ES-I3 (cell line): ENCODE measurements around the gene SOD3.

ENCODE experiments used
- H3K36me3 ChIP-seq: 2 replicates; pipeline ENCODE4 v1.6.1; 2013; ENCODE audit warnings: mild to moderate bottlenecking, low read length, control low read depth, moderate library complexity; ENCODE audit not compliant: insufficient read depth
- H3K4me1 ChIP-seq: 2 replicates; pipeline ENCODE4 v1.6.1; 2013; ENCODE audit warnings: mild to moderate bottlenecking, control low read depth, low read length; ENCODE audit not compliant: insufficient read depth
- H3K9ac ChIP-seq: 2 replicates; pipeline ENCODE4 v1.6.1; 2013; ENCODE audit warnings: low read depth, mild to moderate bottlenecking, low read length, moderate library complexity
- H3K9me3 ChIP-seq: 2 replicates; pipeline ENCODE4 v1.6.1; 2013; ENCODE audit warnings: mild to moderate bottlenecking, low read length, moderate library complexity; ENCODE audit not compliant: control insufficient read depth, insufficient read depth

The SOD3 gene

GRCh38 chr4:24769571-24769970, 25.8 kb upstream of the SOD3 start:
- no peak overlapping the region for H3K9ac ChIP-seq
- peaks cover 12% of the 10 kb centered on the region; the same call in 1 of the 2 replicates for H3K4me1 ChIP-seq
- no peaks in the 10 kb centered on the region for H3K9me3 ChIP-seq
- no peaks in the 10 kb centered on the region for H3K36me3 ChIP-seq

DNA sequence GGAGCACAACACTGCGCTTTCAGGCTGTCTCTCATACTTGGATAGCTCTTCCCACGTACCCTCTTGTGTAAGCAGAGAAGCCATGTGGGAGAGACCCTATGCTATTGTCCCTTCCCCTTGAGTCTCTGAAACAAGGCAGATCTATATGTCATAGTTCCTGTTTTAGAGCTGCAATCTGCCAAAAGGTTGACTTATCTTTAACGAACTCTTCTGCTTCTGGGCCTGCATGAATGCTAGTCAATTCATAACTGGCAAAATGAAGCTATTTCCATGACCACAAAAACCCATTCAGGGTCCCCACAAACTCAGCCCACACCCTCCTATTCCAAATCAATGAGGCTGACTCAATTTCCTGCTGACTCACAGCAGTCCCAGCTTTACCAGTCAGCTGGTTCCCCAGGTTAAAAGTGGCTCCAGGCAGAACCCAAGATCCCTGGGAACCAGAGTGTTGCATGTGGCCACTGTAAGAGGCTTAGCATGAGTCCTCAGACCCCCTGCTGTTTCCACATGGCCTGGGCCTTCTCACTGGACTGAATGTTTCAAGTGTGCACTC, 25.3 kb upstream of the SOD3 start:
- Histone ChIP-seq H3K9me3 (no peaks in the 10 kb centered on the region), H3K4me1 (peaks cover 12% of the 10 kb centered on the region; the same call in 1 of the 2 replicates), H3K9ac (no peak overlapping the region), H3K36me3 (no peaks in the 10 kb centered on the region)

DNA sequence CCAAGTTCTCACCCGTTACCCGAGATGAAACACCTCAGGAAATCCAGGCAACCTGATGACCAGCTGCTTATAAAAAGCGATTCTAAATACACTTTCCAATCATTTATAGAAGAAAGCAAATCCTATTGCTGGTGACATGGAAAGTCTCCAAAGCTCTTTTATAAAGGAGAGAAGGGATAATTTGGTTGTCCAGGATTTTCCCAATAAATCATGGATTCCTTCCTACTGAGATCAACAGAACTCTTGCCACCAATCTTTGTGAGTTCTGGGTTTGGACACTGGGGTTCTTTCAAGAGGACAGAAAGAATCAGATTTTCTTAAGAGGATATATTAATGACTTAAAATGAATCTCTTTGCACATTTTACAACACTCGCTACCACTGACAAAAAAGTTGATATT, 24.7 kb upstream of the SOD3 start:
- Histone ChIP-seq H3K9ac (no peak overlapping the region), H3K36me3 (no peaks in the 10 kb centered on the region), H3K4me1 (peaks cover 12% of the 10 kb centered on the region; the same call in 1 of the 2 replicates), H3K9me3 (no peaks in the 10 kb centered on the region)

- H3K9me3 ChIP-seq = no peaks in the 10 kb centered on the region
- no peaks in the 10 kb centered on the region for H3K36me3 ChIP-seq
- no peak overlapping the region for H3K9ac ChIP-seq
- peaks cover 12% of the 10 kb centered on the region; the same call in 1 of the 2 replicates for H3K4me1 ChIP-seq
Observed at GRCh38 chr4:24771241-24771640, 24.1 kb upstream of the SOD3 start.

DNA sequence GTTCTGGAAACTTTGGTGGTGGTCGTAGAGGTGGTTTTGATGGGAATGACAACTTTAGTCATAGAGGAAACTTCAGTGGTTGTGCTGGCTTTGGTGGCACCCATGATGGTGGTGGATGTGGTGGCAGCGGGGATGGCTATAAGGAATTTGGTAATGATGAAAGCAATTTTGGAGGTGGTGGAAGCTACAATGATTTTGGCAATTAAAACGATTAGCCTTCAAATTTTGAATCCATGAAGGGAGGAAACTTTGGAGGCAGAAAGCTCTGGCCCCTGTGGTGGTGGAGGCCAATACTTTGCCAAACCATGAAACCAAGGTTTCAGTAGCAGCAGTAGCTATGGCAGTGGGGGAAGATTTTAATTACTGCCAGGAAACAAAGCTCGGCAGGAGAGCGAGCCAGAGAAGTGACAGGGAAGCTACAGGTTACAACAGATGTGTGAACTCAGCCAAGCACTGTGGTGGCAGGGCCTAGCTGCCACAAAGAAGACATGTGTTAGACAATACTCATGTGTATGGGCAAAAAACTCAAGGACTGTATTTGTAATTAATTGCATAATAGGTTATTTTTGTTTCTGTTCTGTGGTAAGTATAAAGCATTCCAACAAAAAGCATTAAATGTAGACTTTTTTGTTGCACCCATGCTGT, 23.2 kb upstream of the SOD3 start:
- Histone ChIP-seq H3K9ac (no peak overlapping the region), H3K9me3 (no peaks in the 10 kb centered on the region), H3K4me1 (peaks cover 12% of the 10 kb centered on the region; the same call in 1 of the 2 replicates), H3K36me3 (no peaks in the 10 kb centered on the region)

- Histone ChIP-seq H3K36me3 (no peaks in the 10 kb centered on the region), H3K9ac (no peak overlapping the region), H3K4me1 (peaks cover 12% of the 10 kb centered on the region; the same call in 1 of the 2 replicates), H3K9me3 (no peaks in the 10 kb centered on the region)
Observed at GRCh38 chr4:24772952-24773351, 22.4 kb upstream of the SOD3 start.

DNA sequence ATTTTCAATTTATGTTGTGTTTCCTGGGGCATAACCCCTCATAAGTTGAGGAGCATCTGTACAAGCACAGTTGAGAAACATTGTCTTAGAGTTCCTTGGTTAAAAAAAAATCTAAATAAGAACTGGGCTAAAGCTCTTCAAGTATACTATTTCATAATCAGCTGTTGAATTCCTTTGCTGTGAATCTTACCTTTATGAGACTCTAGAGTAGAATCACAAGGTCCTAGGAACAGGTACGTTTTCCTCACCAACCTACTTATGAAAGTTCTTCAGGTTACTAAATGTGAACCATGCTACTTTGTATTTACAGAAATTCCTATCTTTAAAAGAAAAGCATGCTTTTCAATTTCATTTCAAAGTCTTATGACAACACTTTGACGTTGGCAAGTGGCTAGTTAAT, 20.9 kb upstream of the SOD3 start:
- Histone ChIP-seq H3K4me1 (peaks cover 12% of the 10 kb centered on the region; the same call in 1 of the 2 replicates), H3K9me3 (no peaks in the 10 kb centered on the region), H3K36me3 (no peaks in the 10 kb centered on the region), H3K9ac (no peak overlapping the region)

GRCh38 chr4:24775032-24775605, 20.3 kb upstream of the SOD3 start:
- no peaks in the 10 kb centered on the region for H3K36me3 ChIP-seq
- H3K9me3 ChIP-seq = no peaks in the 10 kb centered on the region
- H3K4me1 ChIP-seq = peaks cover 5% of the 10 kb centered on the region; the same call in 1 of the 2 replicates
- no peak overlapping the region for H3K9ac ChIP-seq

- H3K4me1 ChIP-seq = no peaks in the 10 kb centered on the region
- H3K36me3 ChIP-seq = no peaks in the 10 kb centered on the region
- no peak overlapping the region for H3K9ac ChIP-seq
- H3K9me3 ChIP-seq = no peaks in the 10 kb centered on the region
Observed at GRCh38 chr4:24775750-24776149, 19.6 kb upstream of the SOD3 start.

DNA sequence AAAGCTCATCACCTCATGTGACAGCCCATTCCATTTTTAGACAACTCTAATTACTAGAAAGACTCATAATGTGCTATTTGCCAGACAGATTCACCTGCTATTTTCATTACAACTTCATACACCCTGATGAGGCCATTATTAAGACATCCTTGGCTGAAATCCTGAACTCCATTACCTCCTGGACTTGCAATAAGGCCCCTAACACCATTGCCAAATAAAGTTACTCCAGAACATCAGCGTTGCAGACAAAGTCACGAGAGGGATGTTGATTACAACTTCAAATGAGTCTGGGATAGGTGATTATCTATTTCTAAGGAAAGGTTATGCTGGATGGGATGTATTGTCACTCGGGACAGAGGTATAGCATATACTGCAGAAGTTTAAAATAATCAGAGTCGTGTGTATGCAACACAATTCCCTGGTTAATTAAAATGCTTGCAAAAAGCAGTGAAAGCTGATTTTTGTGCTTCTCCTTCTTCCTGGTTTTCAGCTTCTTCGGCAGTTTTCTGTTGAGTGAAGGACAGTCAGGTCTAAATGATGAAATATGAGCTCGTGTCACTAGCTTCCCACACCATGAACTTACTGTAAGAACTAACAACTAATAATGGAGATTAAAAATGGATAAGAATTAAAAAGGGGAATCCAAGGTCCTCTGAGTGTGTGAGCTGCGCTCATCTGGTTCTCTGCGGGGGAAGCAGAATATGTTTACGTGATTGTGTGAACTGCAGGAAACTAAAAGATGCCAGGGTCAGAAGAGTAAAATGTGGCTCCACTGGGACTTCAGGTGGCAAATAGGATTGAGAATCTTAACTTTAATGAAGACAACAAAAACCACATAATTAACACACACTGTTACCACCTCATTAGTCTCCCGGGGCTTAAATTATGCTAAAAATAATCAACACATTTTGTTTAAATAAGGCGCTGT, 17.6 kb upstream of the SOD3 start:
- Histone ChIP-seq H3K36me3 (no peaks in the 10 kb centered on the region), H3K4me1 (no peaks in the 10 kb centered on the region), H3K9me3 (no peaks in the 10 kb centered on the region), H3K9ac (no peak overlapping the region)

DNA sequence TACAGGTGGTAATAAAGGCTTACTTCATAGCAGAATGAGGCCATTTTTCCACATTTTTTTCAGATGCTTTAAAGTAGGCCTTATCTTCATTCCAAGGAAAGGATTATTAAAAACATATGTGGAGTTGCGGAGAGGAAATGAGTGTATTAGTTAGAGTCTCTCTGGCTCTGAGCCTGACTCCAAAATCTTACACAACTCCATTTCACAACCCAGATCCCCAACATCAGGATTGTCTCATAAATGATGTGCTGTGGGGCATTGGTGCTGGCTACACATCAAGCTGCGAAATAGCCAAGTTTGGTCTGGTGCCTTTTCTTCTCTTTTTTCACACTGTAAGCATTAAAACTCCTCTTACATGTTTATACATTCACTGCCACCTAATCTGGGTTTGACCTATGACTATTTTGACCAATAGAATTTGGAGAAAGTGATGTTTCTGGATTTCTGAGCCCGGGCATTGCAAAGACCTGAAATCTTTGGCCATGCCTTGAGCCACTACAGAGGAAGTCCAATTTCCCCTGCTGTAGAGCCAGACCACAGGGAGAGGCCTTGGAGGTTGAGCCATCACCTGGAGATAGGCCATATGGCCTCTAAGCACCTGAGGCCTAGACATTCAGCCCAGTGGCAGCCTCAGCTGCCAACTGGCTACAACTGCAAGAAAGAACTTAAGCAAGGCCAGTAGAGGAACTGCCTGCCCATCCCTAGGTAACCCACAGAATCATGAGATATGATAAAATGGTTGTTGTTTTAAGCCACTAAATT, 16.7 kb upstream of the SOD3 start:
- Histone ChIP-seq H3K36me3 (no peaks in the 10 kb centered on the region), H3K4me1 (no peaks in the 10 kb centered on the region), H3K9me3 (no peaks in the 10 kb centered on the region), H3K9ac (no peak overlapping the region)

DNA sequence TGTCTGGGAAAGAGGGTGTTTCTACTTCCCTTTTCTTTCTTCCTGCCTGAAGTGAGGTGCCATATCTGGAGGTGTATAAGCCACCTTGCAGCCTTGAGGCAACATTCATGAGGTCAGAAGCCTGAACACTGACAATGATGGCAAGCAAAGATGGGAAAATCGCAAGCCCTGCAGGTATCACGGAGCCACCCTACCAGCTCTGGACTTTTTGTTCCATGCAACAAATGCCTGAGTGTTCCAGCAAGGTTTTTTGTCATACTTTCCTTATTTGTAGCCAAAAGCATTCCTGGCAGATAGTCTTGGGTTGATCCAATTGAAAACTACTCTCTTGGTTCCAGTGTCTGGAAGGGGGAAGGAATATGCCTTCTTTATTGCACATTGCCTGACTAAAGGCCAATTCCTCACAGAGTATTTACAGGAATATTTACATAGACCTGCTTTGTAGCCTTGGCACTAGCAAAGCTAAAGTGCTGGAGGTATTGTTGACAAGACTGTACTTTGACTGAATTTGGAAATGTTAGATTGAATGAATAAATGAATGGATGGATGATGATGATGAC, 14.4 kb upstream of the SOD3 start:
- H3K9me3 ChIP-seq = no peaks in the 10 kb centered on the region
- H3K36me3 ChIP-seq = no peaks in the 10 kb centered on the region
- no peak overlapping the region for H3K9ac ChIP-seq
- H3K4me1 ChIP-seq = no peaks in the 10 kb centered on the region

GRCh38 chr4:24781999-24782745, 13.2 kb upstream of the SOD3 start:
- Histone ChIP-seq H3K36me3 (no peaks in the 10 kb centered on the region), H3K9ac (no peak overlapping the region), H3K9me3 (no peaks in the 10 kb centered on the region), H3K4me1 (no peaks in the 10 kb centered on the region)
